K562 (cell line): ENCODE measurements around the gene PPP1CB.

Experiments used
- MAFK ChIP-seq: IDR thresholded peaks from 2 replicates; pipeline ENCODE4 v1.6.1; 2011; ENCODE audit warnings: low read length, improper control_type of control experiment
- MEF2A ChIP-seq: IDR thresholded peaks from 2 replicates; pipeline ENCODE4 v1.6.1; 2011; ENCODE audit warnings: low read depth, mild to moderate bottlenecking, low read length, moderate library complexity; ENCODE audit not compliant: control insufficient read depth

DNA sequence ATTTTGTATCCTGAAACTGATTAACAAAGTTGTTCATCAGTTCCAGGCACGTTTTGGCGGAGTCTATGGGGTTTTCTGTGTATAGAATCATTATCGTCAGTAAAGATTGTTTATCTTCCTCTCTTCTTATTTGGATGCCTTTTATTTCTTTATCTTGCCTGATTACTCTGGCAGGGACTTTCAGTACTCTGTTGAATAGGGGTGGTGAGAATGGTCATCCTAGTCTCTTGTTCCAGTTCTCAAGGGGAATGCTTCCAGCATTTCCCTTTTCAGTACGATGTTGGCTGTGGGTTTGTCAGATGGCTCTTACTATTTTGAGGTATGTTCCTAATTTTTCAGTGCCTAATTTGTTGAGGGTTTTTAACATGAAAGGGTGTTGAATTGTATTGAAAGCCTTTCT, 45.0 kb downstream of the PPP1CB start:
- TF ChIP-seq MEF2A (no peak), MAFK (no peak)
